CD8-positive, alpha-beta memory T cell (primary cell): ENCODE measurements around the gene RUNDC1. TPM values are rescaled to one million over a fixed set of nuclear protein-coding genes. Genes with fewer than 3 reads are reported as not detected.

ENCODE experiments used
- CTCF ChIA-PET: fragments of 350-600 bp; sonication (Branson Sonifier 250); formaldehyde crosslinking; loops from one replicate; lab custom pipeline; 2021; ENCODE audit warnings: antibody characterized with exemption; lab: Charles Lee
- POLR2A ChIA-PET: fragments of 350-600 bp; sonication (Branson Sonifier 250); formaldehyde crosslinking; loops from one replicate; lab custom pipeline; 2021; ENCODE audit warnings: antibody characterized with exemption; lab: Charles Lee
- DNase-seq, 5 donors: peaks; one replicate each; pipeline versions ENCODE4 v3.0.0 to v3.0.0-alpha.2; 2020 to 2022; ENCODE audit warnings: mixed read lengths in 1 of 5
- H3K27ac ChIP-seq: one replicate; pipeline ENCODE4 v1.7.0; 2013; ENCODE audit warnings: low read depth, mild to moderate bottlenecking, low read length, moderate library complexity
- H3K27me3 ChIP-seq: 2 replicates; pipeline ENCODE4 v1.7.0; 2013; ENCODE audit warnings: low read length, mild to moderate bottlenecking; ENCODE audit not compliant: insufficient read depth, poor library complexity, severe bottlenecking
- H3K36me3 ChIP-seq: 2 replicates; pipeline ENCODE4 v1.7.0; 2013; ENCODE audit warnings: mild to moderate bottlenecking, low read length, moderate library complexity; ENCODE audit not compliant: insufficient read depth
- H3K4me1 ChIP-seq: 2 replicates; pipeline ENCODE4 v1.7.0; 2013; ENCODE audit warnings: mild to moderate bottlenecking, low read length, moderate library complexity; ENCODE audit not compliant: insufficient read depth
- H3K4me3 ChIP-seq: 2 replicates; pipeline ENCODE4 v1.7.0; 2013; ENCODE audit warnings: mild to moderate bottlenecking, low read length
- H3K9me3 ChIP-seq: 2 replicates; pipeline ENCODE4 v1.7.0; 2013; ENCODE audit warnings: mild to moderate bottlenecking, low read length
- H3K27ac Mint-ChIP-seq, 8 donors: one replicate each; pipeline ENCODE4 v1.8.0; 2020 to 2021; ENCODE audit warnings: mixed read lengths in 8 of 8, mild to moderate bottlenecking in 6 of 8, inconsistent platforms in 3 of 8, moderate library complexity in 3 of 8
- H3K27me3 Mint-ChIP-seq, 2 donors: one replicate each; pipeline ENCODE4 v1.8.0; 2020 to 2021; ENCODE audit warnings: mixed read lengths in 2 of 2, mild to moderate bottlenecking in 1 of 2, moderate library complexity in 1 of 2
- H3K36me3 Mint-ChIP-seq, 3 donors: one replicate each; pipeline ENCODE4 v1.8.0; 2020 to 2021; ENCODE audit warnings: mixed read lengths in 3 of 3, inconsistent platforms in 1 of 3, mild to moderate bottlenecking in 1 of 3
- H3K4me1 Mint-ChIP-seq, 3 donors: one replicate each; pipeline ENCODE4 v1.8.0; 2020 to 2021; ENCODE audit warnings: mixed read lengths in 3 of 3, inconsistent platforms in 1 of 3, mild to moderate bottlenecking in 1 of 3
- H3K4me3 Mint-ChIP-seq, 7 donors: one replicate each; pipeline ENCODE4 v1.8.0; 2020 to 2021; ENCODE audit warnings: mixed read lengths in 7 of 7, mild to moderate bottlenecking in 6 of 7, moderate library complexity in 4 of 7, inconsistent platforms in 2 of 7
- H3K9me3 Mint-ChIP-seq, 5 donors: one replicate each; pipeline ENCODE4 v1.8.0; 2020 to 2022; ENCODE audit warnings: mixed read lengths in 5 of 5, mild to moderate bottlenecking in 3 of 5, moderate library complexity in 2 of 5, inconsistent platforms in 1 of 5
- polyA plus RNA-seq: library from polyadenylated mRNA; unstranded; fragments of 300-500 nt; fragmentation: Illumina TruSeq; gene quantifications from one replicate; pipeline ENCODE4 v1.2.3, GENCODE V29; 2021
- total RNA-seq, 2 experiments: library from RNA; stranded (reverse); gene quantifications; one replicate each; pipeline ENCODE4 v1.2.3, GENCODE V29; 2021

The RUNDC1 gene
- total and polyA plus RNA-seq, 3 experiments from 2014 or later: 12.8 to 22.4 (median 13.1) TPM

- POLR2A ChIA-PET: interaction anchor here (1.5 kb wide), 1 partner anchor 52 kb away, joined by 4 read pairs; the partner anchor contains the start of gene AARSD1
- Histone ChIP-seq H3K36me3 (peaks cover 12% of the 10 kb centered on the region), H3K4me1 (peaks cover 4% of the 10 kb centered on the region), H3K9me3 (no peaks in the 10 kb centered on the region), H3K27me3 (no peaks in the 10 kb centered on the region), H3K27ac (no peak overlapping the region), H3K4me3 (no peak overlapping the region)
- H3K4me1 Mint-ChIP-seq: peaks cover 16 to 41% (median 29%) of the 10 kb centered on the region in 3 donors
- H3K36me3 Mint-ChIP-seq: peaks cover 0 to 47% (median 10%) of the 10 kb centered on the region in 3 donors
- CTCF ChIA-PET: no interaction called here
- no peaks in the 10 kb centered on the region for H3K9me3 Mint-ChIP-seq
- no peak for DNase-seq
- H3K4me3 Mint-ChIP-seq: no peak overlapping the region
- no peaks in the 10 kb centered on the region for H3K27me3 Mint-ChIP-seq
- peak overlapping the region in 3 of 8 donors; percentile 23 to 74 (median 67) for H3K27ac Mint-ChIP-seq
Observed at GRCh38 chr17:43015579-43015978, 35.2 kb downstream of the RUNDC1 start.

GRCh38 chr17:43016216-43016615, 35.9 kb downstream of the RUNDC1 start:
- peak overlapping the region in 2 of 8 donors; percentile 70 to 83 for H3K27ac Mint-ChIP-seq
- H3K4me3 ChIP-seq: no peak overlapping the region
- H3K4me1 ChIP-seq: peaks cover 7% of the 10 kb centered on the region
- H3K36me3 ChIP-seq: peaks cover 12% of the 10 kb centered on the region
- peaks cover 0 to 45% (median 9%) of the 10 kb centered on the region in 3 donors for H3K36me3 Mint-ChIP-seq
- H3K9me3 Mint-ChIP-seq: no peaks in the 10 kb centered on the region
- CTCF ChIA-PET: no interaction called here
- no peak for DNase-seq
- H3K27me3 ChIP-seq: no peaks in the 10 kb centered on the region
- POLR2A ChIA-PET: no interaction called here
- H3K4me3 Mint-ChIP-seq: peak overlapping the region in 1 of 7 donors; percentile 30
- peaks cover 17 to 44% (median 34%) of the 10 kb centered on the region in 3 donors for H3K4me1 Mint-ChIP-seq
- H3K27me3 Mint-ChIP-seq: no peaks in the 10 kb centered on the region
- H3K9me3 ChIP-seq: no peaks in the 10 kb centered on the region
- H3K27ac ChIP-seq: no peak overlapping the region

GRCh38 chr17:43018008-43018853, 37.9 kb downstream of the RUNDC1 start:
- peak in 2 of 5 donors; percentile 39 to 78 for DNase-seq
- H3K4me3 ChIP-seq: no peak overlapping the region
- CTCF ChIA-PET: no interaction called here
- H3K27me3 ChIP-seq: no peaks in the 10 kb centered on the region
- POLR2A ChIA-PET: interaction anchor here (0.6 to 0.7 kb wide), 2 partner anchors 72 to 1703 kb away, joined by 3 to 7 read pairs; no protein-coding TSS in a partner anchor
- peaks cover 5% of the 10 kb centered on the region for H3K36me3 ChIP-seq
- H3K9me3 ChIP-seq: no peaks in the 10 kb centered on the region
- no peaks in the 10 kb centered on the region for H3K9me3 Mint-ChIP-seq
- no peak overlapping the region for H3K27ac ChIP-seq
- H3K4me1 Mint-ChIP-seq: peaks cover 14 to 44% (median 36%) of the 10 kb centered on the region in 3 donors
- no peaks in the 10 kb centered on the region for H3K27me3 Mint-ChIP-seq
- H3K27ac Mint-ChIP-seq: peak overlapping the region; percentile 12 to 82 (median 66)
- H3K36me3 Mint-ChIP-seq: peaks cover 0 to 32% (median 4%) of the 10 kb centered on the region in 3 donors
- peak overlapping the region in 2 of 7 donors; percentile 20 to 77 for H3K4me3 Mint-ChIP-seq
- peaks cover 14% of the 10 kb centered on the region for H3K4me1 ChIP-seq

GRCh38 chr17:43018932-43019331, 38.6 kb downstream of the RUNDC1 start:
- H3K27me3 ChIP-seq: no peaks in the 10 kb centered on the region
- ChIA-PET CTCF (no interaction called here), POLR2A (no interaction called here)
- H3K27ac ChIP-seq: peak overlapping the region; percentile 24
- DNase-seq: no peak
- Mint-ChIP-seq H3K4me3 (peak overlapping the region in 1 of 7 donors; percentile 77), H3K36me3 (peaks cover 0 to 25% (median 3%) of the 10 kb centered on the region in 3 donors), H3K27me3 (no peaks in the 10 kb centered on the region), H3K4me1 (peaks cover 14 to 44% (median 36%) of the 10 kb centered on the region in 3 donors), H3K9me3 (no peaks in the 10 kb centered on the region), H3K27ac (peak overlapping the region in 7 of 8 donors; percentile 2 to 75 (median 61))
- H3K4me1 ChIP-seq: peaks cover 15% of the 10 kb centered on the region
- H3K9me3 ChIP-seq: no peaks in the 10 kb centered on the region
- H3K36me3 ChIP-seq: no peaks in the 10 kb centered on the region
- no peak overlapping the region for H3K4me3 ChIP-seq

GRCh38 chr17:43019418-43019817, 39.1 kb downstream of the RUNDC1 start:
- peaks cover 20% of the 10 kb centered on the region for H3K4me1 ChIP-seq
- Mint-ChIP-seq H3K9me3 (no peaks in the 10 kb centered on the region), H3K4me1 (peaks cover 16 to 47% (median 39%) of the 10 kb centered on the region in 3 donors), H3K4me3 (peak overlapping the region in 6 of 7 donors; percentile 20 to 90 (median 60)), H3K27me3 (no peaks in the 10 kb centered on the region), H3K36me3 (peaks cover 0 to 20% (median 3%) of the 10 kb centered on the region in 3 donors), H3K27ac (peak overlapping the region; percentile 1 to 87 (median 60))
- no peaks in the 10 kb centered on the region for H3K36me3 ChIP-seq
- no peak overlapping the region for H3K4me3 ChIP-seq
- no peaks in the 10 kb centered on the region for H3K9me3 ChIP-seq
- ChIA-PET CTCF (no interaction called here), POLR2A (no interaction called here)
- no peak for DNase-seq
- H3K27ac ChIP-seq: peak overlapping the region; percentile 43
- no peaks in the 10 kb centered on the region for H3K27me3 ChIP-seq

GRCh38 chr17:43020030-43020621, 39.8 kb downstream of the RUNDC1 start:
- Mint-ChIP-seq H3K4me1 (peaks cover 21 to 49% (median 45%) of the 10 kb centered on the region in 3 donors), H3K27ac (peak overlapping the region; percentile 32 to 93 (median 60)), H3K4me3 (peak overlapping the region; percentile 20 to 93 (median 61)), H3K9me3 (no peaks in the 10 kb centered on the region), H3K36me3 (peaks cover 0 to 15% (median 0%) of the 10 kb centered on the region in 3 donors), H3K27me3 (no peaks in the 10 kb centered on the region)
- H3K9me3 ChIP-seq: no peaks in the 10 kb centered on the region
- POLR2A ChIA-PET: no interaction called here
- CTCF ChIA-PET: no interaction called here
- no peak for DNase-seq
- peaks cover 23% of the 10 kb centered on the region for H3K4me1 ChIP-seq
- peak overlapping the region; percentile 43 for H3K27ac ChIP-seq
- H3K36me3 ChIP-seq: no peaks in the 10 kb centered on the region
- H3K4me3 ChIP-seq: no peak overlapping the region
- H3K27me3 ChIP-seq: no peaks in the 10 kb centered on the region

GRCh38 chr17:43020789-43021740, 40.7 kb downstream of the RUNDC1 start:
- Mint-ChIP-seq H3K4me1 (peaks cover 21 to 52% (median 45%) of the 10 kb centered on the region in 3 donors), H3K4me3 (peak overlapping the region; percentile 87 to 95 (median 90)), H3K27me3 (no peaks in the 10 kb centered on the region), H3K9me3 (no peaks in the 10 kb centered on the region), H3K36me3 (peaks cover 0 to 5% (median 0%) of the 10 kb centered on the region in 3 donors), H3K27ac (peak overlapping the region; percentile 66 to 87 (median 78))
- Histone ChIP-seq H3K4me1 (peaks cover 23% of the 10 kb centered on the region), H3K27me3 (no peaks in the 10 kb centered on the region), H3K36me3 (no peaks in the 10 kb centered on the region), H3K4me3 (peak overlapping the region; percentile 73), H3K9me3 (no peaks in the 10 kb centered on the region), H3K27ac (peak overlapping the region; percentile 47)
- CTCF ChIA-PET: interaction anchor here (1.2 kb wide), 1 partner anchor 105 kb away, joined by 3 read pairs; no protein-coding TSS in a partner anchor
- peak in 3 of 5 donors; percentile 30 to 61 (median 43) for DNase-seq
- POLR2A ChIA-PET: interaction anchor here (0.6 to 1.0 kb wide), 3 partner anchors 23 to 150 kb away, joined by 4 to 6 read pairs (median 5); partner anchors contain the start of genes NBR1 and RPL27
